Measurements from ENCODE around the gene MRPL52. TPM values are rescaled to one million over a fixed set of nuclear protein-coding genes. Genes with fewer than 3 reads are reported as not detected.

Gene MRPL52
- total RNA-seq, 1 experiment from 2014 or later, result 180 TPM

GRCh38 chr14:22843123-22843925, 13.6 kb downstream of the MRPL52 start:
- H3K27ac ChIP-seq (ENCODE audit: low read length), result no peak overlapping the region
- no peaks in the 10 kb centered on the region for H3K9me3 ChIP-seq (ENCODE audit: low read length)
- ATAC-seq, result no peak
- ChIA-PET POLR2A (ENCODE audit: unreplicated experiment) (no interaction called here), CTCF (no interaction called here)
- H3K79me2 ChIP-seq (ENCODE audit: low read length), result peaks cover 20% of the 10 kb centered on the region
- TF ChIP-seq EZH2phosphoT487 (IDR thresholded peaks at IDR 0.05; ENCODE audit: borderline replicate concordance, low read length) (no peak), CTCF (conservative IDR thresholded peaks at IDR 0.05; ENCODE audit: low read depth, low read length) (no peak), EZH2 (IDR thresholded peaks at IDR 0.05; ENCODE audit: low read length, unreplicated experiment) (no peak)
- no peak overlapping the region for H3K9ac ChIP-seq (ENCODE audit: low read length)
- no peak overlapping the region for H3K4me2 ChIP-seq (ENCODE audit: low read length)
- H2AFZ ChIP-seq (ENCODE audit: low read length), result no peak overlapping the region
- H3K36me3 ChIP-seq (ENCODE audit: low read depth, low read length), result peaks cover 24% of the 10 kb centered on the region
- no peaks in the 10 kb centered on the region for H3F3A ChIP-seq (ENCODE audit: low read length, unreplicated experiment)
- no peak overlapping the region for H3K4me3 ChIP-seq (ENCODE audit: low read length)
- no TSS peak for BruUV-seq (replicated peaks)
- peaks cover 16% of the 10 kb centered on the region; the same call in 1 of the 2 replicates for H3K4me1 ChIP-seq (ENCODE audit: insufficient read depth, low read length)
- H3K9me2 ChIP-seq (replicated peaks; ENCODE audit: low read length), result no peaks in the 10 kb centered on the region
- H4K20me1 ChIP-seq (ENCODE audit: low read length), result no peaks in the 10 kb centered on the region
- no peak for DNase-seq
- intact Hi-C loops (cut with micrococcal nuclease), result no loop called here
- no peaks in the 10 kb centered on the region for H3K27me3 ChIP-seq (ENCODE audit: low read length)

- intact Hi-C loops (cut with micrococcal nuclease), result no loop called here
- Histone ChIP-seq H3K4me2 (ENCODE audit: low read length) (no peak overlapping the region), H3K9me2 (replicated peaks; ENCODE audit: low read length) (no peaks in the 10 kb centered on the region), H3K4me1 (ENCODE audit: insufficient read depth, low read length) (0 out of 2 replicates have a peak, but pooled peaks cover 5% of the 10 kb centered on the region), H3K79me2 (ENCODE audit: low read length) (peaks cover 8% of the 10 kb centered on the region), H3K9ac (ENCODE audit: low read length) (no peak overlapping the region), H4K20me1 (ENCODE audit: low read length) (no peaks in the 10 kb centered on the region), H2AFZ (ENCODE audit: low read length) (no peak overlapping the region), H3K4me3 (ENCODE audit: low read length) (no peak overlapping the region), H3K9me3 (ENCODE audit: low read length) (no peaks in the 10 kb centered on the region), H3F3A (ENCODE audit: low read length, unreplicated experiment) (no peaks in the 10 kb centered on the region), H3K36me3 (ENCODE audit: low read depth, low read length) (peaks cover 24% of the 10 kb centered on the region), H3K27ac (ENCODE audit: low read length) (no peak overlapping the region), H3K27me3 (ENCODE audit: low read length) (no peaks in the 10 kb centered on the region)
- TF ChIP-seq CTCF (conservative IDR thresholded peaks at IDR 0.05; ENCODE audit: low read depth, low read length) (no peak), EZH2phosphoT487 (IDR thresholded peaks at IDR 0.05; ENCODE audit: borderline replicate concordance, low read length) (no peak), EZH2 (IDR thresholded peaks at IDR 0.05; ENCODE audit: low read length, unreplicated experiment) (no peak)
- no TSS peak for BruUV-seq (replicated peaks)
- POLR2A ChIA-PET (ENCODE audit: unreplicated experiment), result interaction anchor here (0.7 kb wide), 1 partner anchor 62 kb away, joined by 12 read pairs; no protein-coding TSS in a partner anchor
- DNase-seq (no peak), ATAC-seq (no peak)
- CTCF ChIA-PET, result no interaction called here
These were observed 14.8 kb downstream of the MRPL52 start for GRCh38 chr14:22844221-22845102.

Data from PC-3 (cell line).